ENCODE measurements around the gene N4BP2L1. TPM values are rescaled to one million over a fixed set of nuclear protein-coding genes. Genes with fewer than 3 reads are reported as not detected.

The N4BP2L1 gene
- total RNA-seq, 2 donors from 2014 or later = 6.6 to 10.5 TPM

- intact Hi-C loops (cut with DNase I, micrococcal nuclease) = no loop called here
- peak; percentile 83 for ATAC-seq
- peak in 1 of 2 donors; percentile 60 for DNase-seq
Observed at GRCh38 chr13:32443111-32443510, 15.2 kb upstream of the N4BP2L1 start.

- no peak for DNase-seq
- intact Hi-C loops (cut with DNase I, micrococcal nuclease) = no loop called here
- ATAC-seq = no peak
Observed at GRCh38 chr13:32438871-32439270, 10.9 kb upstream of the N4BP2L1 start.

GRCh38 chr13:32432856-32433255 is 4.9 kb upstream of the N4BP2L1 start:
- no peak for ATAC-seq
- intact Hi-C loops (cut with DNase I, micrococcal nuclease) = no loop called here
- no peak for DNase-seq

GRCh38 chr13:32431361-32431760 is 3.4 kb upstream of the N4BP2L1 start:
- ATAC-seq (no peak), DNase-seq (no peak)
- intact Hi-C loops (cut with DNase I, micrococcal nuclease) = no loop called here

- ATAC-seq = no peak
- DNase-seq = no peak
- intact Hi-C loops (cut with DNase I, micrococcal nuclease) = no loop called here
Observed at GRCh38 chr13:32430018-32430747, 2.3 kb upstream of the N4BP2L1 start.

GRCh38 chr13:32429433-32429909 is 1.5 kb upstream of the N4BP2L1 start:
- DNase-seq (no peak), ATAC-seq (no peak)
- intact Hi-C loops (cut with DNase I, micrococcal nuclease) = no loop called here

GRCh38 chr13:32428581-32429432 is 877 bp upstream of the N4BP2L1 start:
- no peak for ATAC-seq

GRCh38 chr13:32426990-32427851 is 709 bp downstream of the N4BP2L1 start:
- peak; percentile 48 for ATAC-seq
- DNase-seq = peak; percentile 46 to 66
- intact Hi-C loops (cut with DNase I, micrococcal nuclease) = no loop called here

More at GRCh38 chr13:32428581-32429432, 877 bp upstream of the N4BP2L1 start:
- intact Hi-C loops (cut with DNase I, micrococcal nuclease) = no loop called here
- peak in 1 of 2 donors; percentile 18 for DNase-seq

GRCh38 chr13:32426191-32426989 is 1.5 kb downstream of the N4BP2L1 start:
- DNase-seq = peak; percentile 28 to 31

GRCh38 chr13:32425158-32425557 is 2.8 kb downstream of the N4BP2L1 start:
- intact Hi-C loops (cut with DNase I, micrococcal nuclease) = no loop called here
- DNase-seq (no peak), ATAC-seq (no peak)

More at GRCh38 chr13:32426191-32426989, 1.5 kb downstream of the N4BP2L1 start:
- intact Hi-C loops (cut with DNase I, micrococcal nuclease) = no loop called here
- ATAC-seq = peak; percentile 67

GRCh38 chr13:32423592-32423991 is 4.3 kb downstream of the N4BP2L1 start:
- DNase-seq (no peak), ATAC-seq (no peak)
- intact Hi-C loops (cut with DNase I, micrococcal nuclease) = no loop called here

GRCh38 chr13:32419862-32420261 is 8.1 kb downstream of the N4BP2L1 start:
- ATAC-seq (no peak), DNase-seq (no peak)
- intact Hi-C loops (cut with DNase I, micrococcal nuclease) = no loop called here

- ATAC-seq (no peak), DNase-seq (no peak)
- intact Hi-C loops (cut with DNase I, micrococcal nuclease) = no loop called here
Observed at GRCh38 chr13:32417995-32418394, 9.9 kb downstream of the N4BP2L1 start.

- intact Hi-C loops (cut with DNase I, micrococcal nuclease) = no loop called here
- DNase-seq (peak in 1 of 2 donors; percentile 41), ATAC-seq (peak; percentile 81)
Observed at GRCh38 chr13:32415019-32415418, 12.9 kb downstream of the N4BP2L1 start.

- intact Hi-C loops (cut with DNase I, micrococcal nuclease) = no loop called here
- peak; percentile 56 for ATAC-seq
Observed at GRCh38 chr13:32414580-32414979, 13.3 kb downstream of the N4BP2L1 start.

GRCh38 chr13:32413284-32413683 is 14.6 kb downstream of the N4BP2L1 start:
- no peak for ATAC-seq
- intact Hi-C loops (cut with DNase I, micrococcal nuclease) = no loop called here

More at GRCh38 chr13:32414580-32414979, 13.3 kb downstream of the N4BP2L1 start:
- DNase-seq = no peak

GRCh38 chr13:32409561-32410421 is 18.1 kb downstream of the N4BP2L1 start:
- DNase-seq (no peak), ATAC-seq (no peak)
- intact Hi-C loops (cut with DNase I, micrococcal nuclease) = no loop called here

More at GRCh38 chr13:32413284-32413683, 14.6 kb downstream of the N4BP2L1 start:
- DNase-seq = no peak

All from left colon (tissue), 2 donors.